ENCODE results near the gene MRPL33.

DNA sequence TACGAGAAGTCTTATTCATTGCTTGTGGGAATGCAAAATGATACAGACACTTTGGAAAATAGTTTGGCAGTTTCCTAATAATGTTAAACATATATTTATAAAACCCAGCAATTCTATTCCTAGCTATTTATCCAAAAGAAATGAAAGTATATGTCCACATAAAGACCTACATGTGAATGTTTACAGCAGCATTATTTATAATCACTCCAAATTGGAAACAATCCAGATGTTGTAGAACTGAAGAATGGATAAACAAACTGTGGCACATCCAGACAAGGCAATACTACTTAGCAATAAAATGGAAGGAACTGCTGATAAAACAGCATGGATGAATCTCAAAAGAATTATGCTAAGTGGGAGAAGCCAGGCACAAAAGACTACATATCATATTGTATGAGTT is 19.3 kb downstream of the MRPL33 start:
- TF ChIP-seq REST (IDR thresholded peaks at IDR 0.05) (no peak), CTCF (IDR thresholded peaks at IDR 0.05; ENCODE audit: low read depth, low read length, missing input control) (no peak), MAX (IDR thresholded peaks at IDR 0.05) (no peak), JUND (IDR thresholded peaks at IDR 0.05) (no peak), HNF4A (conservative IDR thresholded peaks at IDR 0.05) (no peak), RAD21 (IDR thresholded peaks at IDR 0.05) (no peak), EGR1 (IDR thresholded peaks at IDR 0.05; ENCODE audit: low read depth in 2 of 2) (no peak), NR2F2 (IDR thresholded peaks at IDR 0.05) (no peak), FOXA1 (IDR thresholded peaks at IDR 0.05) (no peak), GABPA (IDR thresholded peaks at IDR 0.05 in 1 of 2, conservative IDR thresholded peaks at IDR 0.05 in 1 of 2) (no peak)
- TF ChIP-seq, protein P1, sequence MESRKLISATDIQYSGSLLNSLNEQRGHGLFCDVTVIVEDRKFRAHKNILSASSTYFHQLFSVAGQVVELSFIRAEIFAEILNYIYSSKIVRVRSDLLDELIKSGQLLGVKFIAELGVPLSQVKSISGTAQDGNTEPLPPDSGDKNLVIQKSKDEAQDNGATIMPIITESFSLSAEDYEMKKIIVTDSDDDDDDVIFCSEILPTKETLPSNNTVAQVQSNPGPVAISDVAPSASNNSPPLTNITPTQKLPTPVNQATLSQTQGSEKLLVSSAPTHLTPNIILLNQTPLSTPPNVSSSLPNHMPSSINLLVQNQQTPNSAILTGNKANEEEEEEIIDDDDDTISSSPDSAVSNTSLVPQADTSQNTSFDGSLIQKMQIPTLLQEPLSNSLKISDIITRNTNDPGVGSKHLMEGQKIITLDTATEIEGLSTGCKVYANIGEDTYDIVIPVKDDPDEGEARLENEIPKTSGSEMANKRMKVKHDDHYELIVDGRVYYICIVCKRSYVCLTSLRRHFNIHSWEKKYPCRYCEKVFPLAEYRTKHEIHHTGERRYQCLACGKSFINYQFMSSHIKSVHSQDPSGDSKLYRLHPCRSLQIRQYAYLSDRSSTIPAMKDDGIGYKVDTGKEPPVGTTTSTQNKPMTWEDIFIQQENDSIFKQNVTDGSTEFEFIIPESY (IDR thresholded peaks at IDR 0.05): no peak
